WTC11 (cell line): ENCODE measurements around the gene ZBTB12.
"Not testable (repeated sequence)": the region's sequence is repeated elsewhere in the genome, so short reads cannot be mapped to it uniquely, and the experiment has no call there.

Experiments used
- CBFB ChIP-seq: sonication (generic); formaldehyde crosslinking; IDR thresholded peaks from 2 replicates; pipeline ENCODE4 v1.8.1; 2022; ENCODE audit warnings: mild to moderate bottlenecking, low read depth, missing genetic modification reagents
- ELF4 ChIP-seq: sonication (generic); formaldehyde crosslinking; IDR thresholded peaks from 2 replicates; pipeline ENCODE4 v1.8.1; 2022; ENCODE audit warnings: low read depth, mild to moderate bottlenecking, moderate library complexity, missing genetic modification reagents
- ESRRA ChIP-seq: sonication (generic); formaldehyde crosslinking; IDR thresholded peaks from 2 replicates; pipeline ENCODE4 v1.8.1; 2022; ENCODE audit warnings: mild to moderate bottlenecking, missing genetic modification reagents, borderline replicate concordance
- SP1 ChIP-seq: sonication (generic); formaldehyde crosslinking; conservative IDR thresholded peaks from 2 replicates; pipeline ENCODE4 v1.8.1; 2022; ENCODE audit warnings: missing genetic modification reagents
- ZBTB21 ChIP-seq: sonication (generic); formaldehyde crosslinking; IDR thresholded peaks from 2 replicates; pipeline ENCODE4 v1.8.1; 2023; ENCODE audit warnings: mild to moderate bottlenecking, missing genetic modification reagents, borderline replicate concordance
- ZNF263 ChIP-seq: sonication (generic); formaldehyde crosslinking; IDR thresholded peaks from 2 replicates; pipeline ENCODE4 v1.8.1; 2022; ENCODE audit warnings: low read depth, mild to moderate bottlenecking, moderate library complexity, missing genetic modification reagents
- TF ChIP-seq, protein P1 (sequence below): sonication (generic); formaldehyde crosslinking; IDR thresholded peaks from 2 replicates; pipeline ENCODE4 v1.8.0; 2022; ENCODE audit warnings: mild to moderate bottlenecking, missing genetic modification reagents
- TF ChIP-seq, protein P2 (sequence below): fragments of 250-450 bp; sonication (Bioruptor Pico); IDR thresholded peaks from 2 replicates; pipeline ENCODE4 v1.9.0; 2021; ENCODE audit warnings: mild to moderate bottlenecking, borderline replicate concordance
- TF ChIP-seq, protein P3 (sequence below): fragments of 200-600 bp; IDR thresholded peaks from 2 replicates; pipeline ENCODE4 v1.8.0; 2022; ENCODE audit warnings: antibody characterized with exemption
- TF ChIP-seq, protein P4 (sequence below): sonication (generic); formaldehyde crosslinking; IDR thresholded peaks from 2 replicates; pipeline ENCODE4 v1.8.1; 2022; ENCODE audit warnings: low read depth, missing genetic modification reagents, borderline replicate concordance

DNA sequence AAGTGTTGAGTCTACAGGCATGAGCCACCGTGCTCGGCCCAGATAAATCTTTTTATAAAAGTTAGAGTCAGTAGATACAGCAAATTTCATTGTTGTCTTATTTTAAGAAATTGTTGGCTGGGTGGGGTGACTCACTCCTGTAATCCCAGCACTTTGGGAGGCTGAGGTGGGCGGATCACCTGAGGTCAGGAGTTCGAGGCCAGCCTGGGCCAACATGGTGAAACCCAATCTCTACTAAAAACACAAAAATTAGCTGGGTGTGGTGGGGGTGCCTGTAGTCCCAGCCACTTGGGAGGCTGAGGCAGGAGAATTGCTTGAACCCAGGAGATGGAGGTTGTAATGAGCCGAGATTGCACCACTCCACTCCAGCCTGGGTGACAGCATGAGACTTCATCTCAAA, 6.4 kb upstream of the ZBTB12 start:
- TF ChIP-seq, protein P1, sequence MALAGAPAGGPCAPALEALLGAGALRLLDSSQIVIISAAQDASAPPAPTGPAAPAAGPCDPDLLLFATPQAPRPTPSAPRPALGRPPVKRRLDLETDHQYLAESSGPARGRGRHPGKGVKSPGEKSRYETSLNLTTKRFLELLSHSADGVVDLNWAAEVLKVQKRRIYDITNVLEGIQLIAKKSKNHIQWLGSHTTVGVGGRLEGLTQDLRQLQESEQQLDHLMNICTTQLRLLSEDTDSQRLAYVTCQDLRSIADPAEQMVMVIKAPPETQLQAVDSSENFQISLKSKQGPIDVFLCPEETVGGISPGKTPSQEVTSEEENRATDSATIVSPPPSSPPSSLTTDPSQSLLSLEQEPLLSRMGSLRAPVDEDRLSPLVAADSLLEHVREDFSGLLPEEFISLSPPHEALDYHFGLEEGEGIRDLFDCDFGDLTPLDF (CRISPR knock-in tag): not testable (repeated sequence)
- not testable (repeated sequence) for TF ChIP-seq ELF4, ZBTB21, SP1, ESRRA, CBFB, ZNF263 (CRISPR knock-in tag)
- TF ChIP-seq, protein P2, sequence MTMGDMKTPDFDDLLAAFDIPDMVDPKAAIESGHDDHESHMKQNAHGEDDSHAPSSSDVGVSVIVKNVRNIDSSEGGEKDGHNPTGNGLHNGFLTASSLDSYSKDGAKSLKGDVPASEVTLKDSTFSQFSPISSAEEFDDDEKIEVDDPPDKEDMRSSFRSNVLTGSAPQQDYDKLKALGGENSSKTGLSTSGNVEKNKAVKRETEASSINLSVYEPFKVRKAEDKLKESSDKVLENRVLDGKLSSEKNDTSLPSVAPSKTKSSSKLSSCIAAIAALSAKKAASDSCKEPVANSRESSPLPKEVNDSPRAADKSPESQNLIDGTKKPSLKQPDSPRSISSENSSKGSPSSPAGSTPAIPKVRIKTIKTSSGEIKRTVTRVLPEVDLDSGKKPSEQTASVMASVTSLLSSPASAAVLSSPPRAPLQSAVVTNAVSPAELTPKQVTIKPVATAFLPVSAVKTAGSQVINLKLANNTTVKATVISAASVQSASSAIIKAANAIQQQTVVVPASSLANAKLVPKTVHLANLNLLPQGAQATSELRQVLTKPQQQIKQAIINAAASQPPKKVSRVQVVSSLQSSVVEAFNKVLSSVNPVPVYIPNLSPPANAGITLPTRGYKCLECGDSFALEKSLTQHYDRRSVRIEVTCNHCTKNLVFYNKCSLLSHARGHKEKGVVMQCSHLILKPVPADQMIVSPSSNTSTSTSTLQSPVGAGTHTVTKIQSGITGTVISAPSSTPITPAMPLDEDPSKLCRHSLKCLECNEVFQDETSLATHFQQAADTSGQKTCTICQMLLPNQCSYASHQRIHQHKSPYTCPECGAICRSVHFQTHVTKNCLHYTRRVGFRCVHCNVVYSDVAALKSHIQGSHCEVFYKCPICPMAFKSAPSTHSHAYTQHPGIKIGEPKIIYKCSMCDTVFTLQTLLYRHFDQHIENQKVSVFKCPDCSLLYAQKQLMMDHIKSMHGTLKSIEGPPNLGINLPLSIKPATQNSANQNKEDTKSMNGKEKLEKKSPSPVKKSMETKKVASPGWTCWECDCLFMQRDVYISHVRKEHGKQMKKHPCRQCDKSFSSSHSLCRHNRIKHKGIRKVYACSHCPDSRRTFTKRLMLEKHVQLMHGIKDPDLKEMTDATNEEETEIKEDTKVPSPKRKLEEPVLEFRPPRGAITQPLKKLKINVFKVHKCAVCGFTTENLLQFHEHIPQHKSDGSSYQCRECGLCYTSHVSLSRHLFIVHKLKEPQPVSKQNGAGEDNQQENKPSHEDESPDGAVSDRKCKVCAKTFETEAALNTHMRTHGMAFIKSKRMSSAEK (CRISPR knock-in tag): not testable (repeated sequence)
- TF ChIP-seq, protein P3, sequence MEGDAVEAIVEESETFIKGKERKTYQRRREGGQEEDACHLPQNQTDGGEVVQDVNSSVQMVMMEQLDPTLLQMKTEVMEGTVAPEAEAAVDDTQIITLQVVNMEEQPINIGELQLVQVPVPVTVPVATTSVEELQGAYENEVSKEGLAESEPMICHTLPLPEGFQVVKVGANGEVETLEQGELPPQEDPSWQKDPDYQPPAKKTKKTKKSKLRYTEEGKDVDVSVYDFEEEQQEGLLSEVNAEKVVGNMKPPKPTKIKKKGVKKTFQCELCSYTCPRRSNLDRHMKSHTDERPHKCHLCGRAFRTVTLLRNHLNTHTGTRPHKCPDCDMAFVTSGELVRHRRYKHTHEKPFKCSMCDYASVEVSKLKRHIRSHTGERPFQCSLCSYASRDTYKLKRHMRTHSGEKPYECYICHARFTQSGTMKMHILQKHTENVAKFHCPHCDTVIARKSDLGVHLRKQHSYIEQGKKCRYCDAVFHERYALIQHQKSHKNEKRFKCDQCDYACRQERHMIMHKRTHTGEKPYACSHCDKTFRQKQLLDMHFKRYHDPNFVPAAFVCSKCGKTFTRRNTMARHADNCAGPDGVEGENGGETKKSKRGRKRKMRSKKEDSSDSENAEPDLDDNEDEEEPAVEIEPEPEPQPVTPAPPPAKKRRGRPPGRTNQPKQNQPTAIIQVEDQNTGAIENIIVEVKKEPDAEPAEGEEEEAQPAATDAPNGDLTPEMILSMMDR: not testable (repeated sequence)
- TF ChIP-seq, protein P4, sequence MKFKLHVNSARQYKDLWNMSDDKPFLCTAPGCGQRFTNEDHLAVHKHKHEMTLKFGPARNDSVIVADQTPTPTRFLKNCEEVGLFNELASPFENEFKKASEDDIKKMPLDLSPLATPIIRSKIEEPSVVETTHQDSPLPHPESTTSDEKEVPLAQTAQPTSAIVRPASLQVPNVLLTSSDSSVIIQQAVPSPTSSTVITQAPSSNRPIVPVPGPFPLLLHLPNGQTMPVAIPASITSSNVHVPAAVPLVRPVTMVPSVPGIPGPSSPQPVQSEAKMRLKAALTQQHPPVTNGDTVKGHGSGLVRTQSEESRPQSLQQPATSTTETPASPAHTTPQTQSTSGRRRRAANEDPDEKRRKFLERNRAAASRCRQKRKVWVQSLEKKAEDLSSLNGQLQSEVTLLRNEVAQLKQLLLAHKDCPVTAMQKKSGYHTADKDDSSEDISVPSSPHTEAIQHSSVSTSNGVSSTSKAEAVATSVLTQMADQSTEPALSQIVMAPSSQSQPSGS (CRISPR knock-in tag): not testable (repeated sequence)
